MM.1S (cell line): ENCODE data around the gene ZCCHC24.

ENCODE experiments used
- DNase-seq: peaks from one replicate; pipeline ENCODE4 v3.0.0-alpha.2; 2015
- H2AFZ ChIP-seq: fragments of 300-600 bp; sonication (generic); 2 replicates; pipeline ENCODE4 v1.6.0; 2016; ENCODE audit warnings: antibody characterized with exemption, low read length
- H3F3A ChIP-seq: fragments of 300-600 bp; sonication (generic); 2 replicates; pipeline ENCODE4 v1.6.1; 2016; ENCODE audit warnings: mild to moderate bottlenecking, antibody characterized with exemption, low read length, moderate library complexity, mixed read lengths; ENCODE audit not compliant: insufficient read depth
- H3K27ac ChIP-seq: fragments of 300-600 bp; sonication (generic); 2 replicates; pipeline ENCODE4 v1.5.1; 2016; ENCODE audit warnings: mild to moderate bottlenecking, low read length
- H3K27me3 ChIP-seq: fragments of 300-600 bp; sonication (generic); replicated peaks from 2 replicates; pipeline ENCODE4 v1.6.0; 2016; ENCODE audit warnings: low read length; ENCODE audit not compliant: insufficient read depth
- H3K36me3 ChIP-seq: fragments of 300-600 bp; sonication (generic); replicated peaks from 2 replicates; pipeline ENCODE4 v1.6.1; 2016; ENCODE audit warnings: mild to moderate bottlenecking, low read length, mixed read lengths; ENCODE audit not compliant: insufficient read depth
- H3K4me1 ChIP-seq: fragments of 300-600 bp; sonication (generic); 2 replicates; pipeline ENCODE4 v1.6.1; 2016; ENCODE audit warnings: low read length, mixed read lengths
- H3K4me2 ChIP-seq: fragments of 300-600 bp; sonication (generic); 2 replicates; pipeline ENCODE4 v1.6.0; 2016; ENCODE audit warnings: low read depth, low read length
- H3K4me3 ChIP-seq: fragments of 300-600 bp; sonication (generic); 2 replicates; pipeline ENCODE4 v1.5.1; 2016; ENCODE audit warnings: low read length, mixed read lengths
- H3K79me2 ChIP-seq: fragments of 300-600 bp; sonication (generic); 2 replicates; pipeline ENCODE4 v1.6.1; 2016; ENCODE audit warnings: mixed run types, low read length, mixed read lengths
- H3K9ac ChIP-seq: fragments of 300-600 bp; sonication (generic); 2 replicates; pipeline ENCODE4 v1.6.1; 2016; ENCODE audit warnings: low read length, mixed read lengths
- H3K9me2 ChIP-seq: fragments of 300-600 bp; sonication (generic); replicated peaks from 2 replicates; pipeline ENCODE4 v1.6.1; 2016; ENCODE audit warnings: mild to moderate bottlenecking, low read length, mixed read lengths; ENCODE audit not compliant: insufficient read depth
- H3K9me3 ChIP-seq: fragments of 300-600 bp; sonication (generic); replicated peaks from 2 replicates; pipeline ENCODE4 v1.6.1; 2016; ENCODE audit warnings: mild to moderate bottlenecking, low read length, mixed read lengths; ENCODE audit not compliant: insufficient read depth
- H4K20me1 ChIP-seq: fragments of 300-600 bp; sonication (generic); 2 replicates; pipeline ENCODE4 v1.6.1; 2016; ENCODE audit warnings: mild to moderate bottlenecking, low read length, moderate library complexity, mixed read lengths; ENCODE audit not compliant: insufficient read depth
- CTCF ChIP-seq: fragments of 300-600 bp; sonication (generic); IDR thresholded peaks from 2 replicates; pipeline ENCODE4 v1.5.1; 2016; ENCODE audit warnings: antibody characterized with exemption, low read length, mixed read lengths
- EZH2 ChIP-seq: fragments of 300-600 bp; sonication (generic); optimal IDR thresholded peaks from 2 replicates; pipeline ENCODE3; 2017; ENCODE audit warnings: low read depth, mild to moderate bottlenecking, antibody characterized with exemption, low read length, mixed read lengths
- EZH2phosphoT487 ChIP-seq: fragments of 300-600 bp; sonication (generic); IDR thresholded peaks from 2 replicates; pipeline ENCODE4 v1.6.1; 2018; ENCODE audit warnings: antibody characterized with exemption, low read length

ZCCHC24 gene

GRCh38 chr10:79393924-79394610 is 51.4 kb downstream of the ZCCHC24 start:
- H3K9ac ChIP-seq, result no peak overlapping the region
- H3K27me3 ChIP-seq, result no peaks in the 10 kb centered on the region
- no peaks in the 10 kb centered on the region for H3K36me3 ChIP-seq
- no peak overlapping the region for H3K27ac ChIP-seq
- no peaks in the 10 kb centered on the region for H3K4me1 ChIP-seq
- no peaks in the 10 kb centered on the region for H3K9me3 ChIP-seq
- H3K79me2 ChIP-seq, result no peaks in the 10 kb centered on the region
- no peaks in the 10 kb centered on the region for H3K9me2 ChIP-seq
- no peak overlapping the region for H2AFZ ChIP-seq
- H3F3A ChIP-seq, result no peaks in the 10 kb centered on the region
- no peak for TF ChIP-seq EZH2phosphoT487
- no peak for TF ChIP-seq CTCF
- no peak for TF ChIP-seq EZH2
- H4K20me1 ChIP-seq, result no peaks in the 10 kb centered on the region
- no peak for DNase-seq
- H3K4me3 ChIP-seq, result no peak overlapping the region
- no peak overlapping the region for H3K4me2 ChIP-seq

- Histone ChIP-seq H3K4me3 (no peak overlapping the region), H3K27ac (no peak overlapping the region), H3K9ac (no peak overlapping the region), H3F3A (no peaks in the 10 kb centered on the region), H3K27me3 (no peaks in the 10 kb centered on the region), H3K9me2 (no peaks in the 10 kb centered on the region), H4K20me1 (no peaks in the 10 kb centered on the region), H3K9me3 (no peaks in the 10 kb centered on the region), H3K36me3 (no peaks in the 10 kb centered on the region), H3K4me1 (no peaks in the 10 kb centered on the region), H2AFZ (no peak overlapping the region), H3K4me2 (no peak overlapping the region), H3K79me2 (no peaks in the 10 kb centered on the region)
- no peak for TF ChIP-seq CTCF
- no peak for TF ChIP-seq EZH2phosphoT487
- no peak for TF ChIP-seq EZH2
- DNase-seq, result no peak
These were observed 52.1 kb downstream of the ZCCHC24 start for GRCh38 chr10:79393221-79393923.

- Histone ChIP-seq H3K9me3 (no peaks in the 10 kb centered on the region), H3F3A (no peaks in the 10 kb centered on the region), H3K36me3 (no peaks in the 10 kb centered on the region), H3K27me3 (no peaks in the 10 kb centered on the region), H4K20me1 (no peaks in the 10 kb centered on the region), H3K4me3 (no peak overlapping the region), H3K9ac (no peak overlapping the region), H3K79me2 (no peaks in the 10 kb centered on the region), H2AFZ (no peak overlapping the region), H3K9me2 (no peaks in the 10 kb centered on the region), H3K4me1 (no peaks in the 10 kb centered on the region), H3K4me2 (no peak overlapping the region), H3K27ac (no peak overlapping the region)
- no peak for DNase-seq
- TF ChIP-seq CTCF, result no peak
- no peak for TF ChIP-seq EZH2
- TF ChIP-seq EZH2phosphoT487, result no peak
These were observed 52.8 kb downstream of the ZCCHC24 start for GRCh38 chr10:79392506-79393176.
